Endothelial cell of umbilical vein (primary cell): ENCODE measurements around the gene SESN3. TPM values are rescaled to one million over a fixed set of nuclear protein-coding genes. Genes with fewer than 3 reads are reported as not detected.
A peak's percentile ranks its signal among the peaks of the same experiment; 100 is the strongest.

Experiments used
- BruUV-seq: library from RNA; stranded (reverse); fragments of 400-500 nt; replicated peaks from 2 replicates; lab custom pipeline; 2021; lab: Mats Ljungman, UMichigan
- CTCF ChIA-PET: fragments of 300-600, 350-600 bp; sonication (Branson Sonifier 250); formaldehyde crosslinking; loops from one replicate; lab custom pipeline; 2021; ENCODE audit warnings: antibody characterized with exemption, inconsistent platforms; lab: Charles Lee
- POLR2A ChIA-PET: fragments of 300-600, 350-600 bp; sonication (Branson Sonifier 250); formaldehyde crosslinking; loops from one replicate; lab custom pipeline; 2021; ENCODE audit warnings: antibody characterized with exemption, inconsistent platforms; lab: Charles Lee
- DNase-seq: peaks from one replicate; pipeline ENCODE4 v3.0.0-alpha.2; 2011; ENCODE audit warnings: low read depth, low spot score
- FAIRE-seq: peaks from 2 replicates; lab custom pipeline; 2011; peaks lifted over from hg19 to GRCh38; lab: Jason Lieb, UNC
- H2AFZ ChIP-seq: 2 replicates; pipeline ENCODE4 v1.6.0; 2012; ENCODE audit warnings: low read depth, low read length, control low read depth, inconsistent platforms
- H3K27ac ChIP-seq: 2 replicates; pipeline ENCODE4 v1.5.1; 2011; ENCODE audit warnings: low read depth, mild to moderate bottlenecking, control low read depth, low read length, moderate library complexity; ENCODE audit not compliant: insufficient read depth
- H3K27me3 ChIP-seq, 2 experiments: 2 replicates each; pipeline versions ENCODE4 v1.6.0 to v1.6.1; 2011; ENCODE audit warnings: low read length in 2 of 2, mixed read lengths in 1 of 2; ENCODE audit not compliant: control insufficient read depth in 2 of 2, insufficient read depth in 2 of 2
- H3K36me3 ChIP-seq, 2 experiments: 2 replicates in 1 of 2; 3 replicates in 1 of 2; pipeline ENCODE4 v1.5.1; 2011; ENCODE audit warnings: low read length in 2 of 2, mild to moderate bottlenecking in 1 of 2, moderate library complexity in 1 of 2; ENCODE audit not compliant: control insufficient read depth in 2 of 2, insufficient read depth in 2 of 2; ENCODE audit errors: extremely low read depth in 1 of 2
- H3K4me1 ChIP-seq: 3 replicates; pipeline ENCODE4 v1.5.1; 2011; ENCODE audit warnings: mild to moderate bottlenecking, low read length; ENCODE audit not compliant: control insufficient read depth, insufficient read depth; ENCODE audit errors: extremely low read depth
- H3K4me2 ChIP-seq: 2 replicates; pipeline ENCODE4 v1.6.1; 2011; ENCODE audit warnings: low read length, control low read depth, mixed read lengths; ENCODE audit not compliant: insufficient read depth
- H3K4me3 ChIP-seq, 3 experiments: fragments of 200-600 bp in 1 of 3; sonication (generic), shearing (Covaris generic) in 1 of 3; replicated peaks in 1 of 3; 2 replicates each; pipeline ENCODE4 v1.5.1; 2011 to 2016; ENCODE audit warnings: control low read depth in 3 of 3, low read length in 3 of 3, mild to moderate bottlenecking in 2 of 3, inconsistent platforms in 1 of 3, low read depth in 1 of 3, moderate library complexity in 1 of 3; ENCODE audit not compliant: insufficient read depth in 1 of 3
- H3K79me2 ChIP-seq: 2 replicates; pipeline ENCODE4 v1.6.0; 2012; ENCODE audit warnings: low read length, inconsistent platforms; ENCODE audit not compliant: control insufficient read depth, insufficient read depth
- H3K9ac ChIP-seq: replicated peaks from 2 replicates; pipeline ENCODE3; 2011; ENCODE audit warnings: low read length, control low read depth; ENCODE audit not compliant: insufficient read depth; ENCODE audit errors: extremely low read depth
- H3K9me1 ChIP-seq: replicated peaks from 3 replicates; pipeline ENCODE4 v1.6.0; 2011; ENCODE audit warnings: mild to moderate bottlenecking, low read length; ENCODE audit not compliant: control insufficient read depth, insufficient read depth; ENCODE audit errors: extremely low read depth
- H3K9me3 ChIP-seq: replicated peaks from 2 replicates; pipeline ENCODE4 v1.5.1; 2012; ENCODE audit warnings: low read length, inconsistent platforms; ENCODE audit not compliant: control insufficient read depth, insufficient read depth
- H4K20me1 ChIP-seq: replicated peaks from 2 replicates; pipeline ENCODE3; 2011; ENCODE audit warnings: mild to moderate bottlenecking, low read length; ENCODE audit not compliant: control insufficient read depth, insufficient read depth; ENCODE audit errors: extremely low read depth
- EZH2 ChIP-seq: IDR thresholded peaks from 2 replicates; pipeline ENCODE4 v1.6.1; 2012; ENCODE audit warnings: borderline replicate concordance, low read depth, mild to moderate bottlenecking, moderate library complexity, low read length, inconsistent platforms; ENCODE audit not compliant: severe bottlenecking
- FOS ChIP-seq: IDR thresholded peaks from 2 replicates; pipeline ENCODE4 v1.6.1; 2011; ENCODE audit warnings: mild to moderate bottlenecking, low read length, moderate library complexity, borderline replicate concordance; ENCODE audit not compliant: insufficient read depth
- GATA2 ChIP-seq: IDR thresholded peaks from 2 replicates; pipeline ENCODE4 v1.7.0; 2011; ENCODE audit warnings: low read depth, mild to moderate bottlenecking, moderate library complexity, mixed read lengths, low read length; ENCODE audit not compliant: insufficient read length, insufficient read depth
- JUN ChIP-seq: IDR thresholded peaks from 2 replicates; pipeline ENCODE4 v1.6.1; 2011; ENCODE audit warnings: borderline replicate concordance, low read depth; ENCODE audit not compliant: insufficient read length, insufficient read depth
- MYC ChIP-seq: IDR thresholded peaks from one replicate; pipeline ENCODE4 v1.6.1; 2011; ENCODE audit warnings: mild to moderate bottlenecking, low read depth, low read length
- POLR2A ChIP-seq: IDR thresholded peaks from 2 replicates; pipeline ENCODE4 v1.6.1; 2012; ENCODE audit warnings: low read depth, mild to moderate bottlenecking, control low read depth, low read length
- POLR2AphosphoS5 ChIP-seq: IDR thresholded peaks from 2 replicates; pipeline ENCODE4 v1.6.1; 2012; ENCODE audit warnings: low read depth, mild to moderate bottlenecking, control low read depth, low read length, moderate library complexity; ENCODE audit not compliant: insufficient read depth
- dilution Hi-C: fragments of 300-500 bp; cut with MboI; formaldehyde crosslinking; loops from one replicate; pipeline ENCODE4 v1.15.0; 2019; ENCODE audit warnings: low sequenced_read_pairs; ENCODE audit not compliant: extremely low pct_ligation_motif_present
- intact Hi-C: fragments of 100-400 bp; cut with micrococcal nuclease; formaldehyde crosslinking; loops from one replicate; pipeline ENCODE4 v1.10.0; 2022
- polyA plus RNA-seq, 4 experiments: library from polyadenylated mRNA; depleted of rRNA in 3 of 4; stranded (reverse) in 3 of 4; unstranded in 1 of 4; fragments of >200 nt; gene quantifications; 2 replicates each; pipeline versions ENCODE4 v1.2.1 to v1.2.3, GENCODE V29; 2011 to 2012; ENCODE audit warnings: missing spikeins in 1 of 4
- total RNA-seq: library from RNA; stranded (reverse); gene quantifications from 2 replicates; pipeline ENCODE4 v1.2.3, GENCODE V29; 2021
- TF ChIP-seq, protein P1 (sequence below): IDR thresholded peaks from 2 replicates; pipeline ENCODE4 v1.6.1; 2011; ENCODE audit not compliant: insufficient read depth, insufficient read length
- TF ChIP-seq, protein P2 (sequence below), 2 donors: IDR thresholded peaks; 1 replicate in 1 of 2; 2 replicates in 1 of 2; pipeline ENCODE4 v1.5.1; 2011; ENCODE audit warnings: low read length in 2 of 2, mild to moderate bottlenecking in 2 of 2, moderate library complexity in 2 of 2, control low read depth in 1 of 2, inconsistent platforms in 1 of 2, low read depth in 1 of 2; ENCODE audit not compliant: insufficient read depth in 1 of 2; ENCODE audit errors: extremely low read depth in 1 of 2

Gene SESN3
- total and polyA plus RNA-seq, 2 donors (not counting 3 experiments of a cell fraction or from before 2014, with no cell fraction given), result 1.6 to 6.9 TPM

DNA sequence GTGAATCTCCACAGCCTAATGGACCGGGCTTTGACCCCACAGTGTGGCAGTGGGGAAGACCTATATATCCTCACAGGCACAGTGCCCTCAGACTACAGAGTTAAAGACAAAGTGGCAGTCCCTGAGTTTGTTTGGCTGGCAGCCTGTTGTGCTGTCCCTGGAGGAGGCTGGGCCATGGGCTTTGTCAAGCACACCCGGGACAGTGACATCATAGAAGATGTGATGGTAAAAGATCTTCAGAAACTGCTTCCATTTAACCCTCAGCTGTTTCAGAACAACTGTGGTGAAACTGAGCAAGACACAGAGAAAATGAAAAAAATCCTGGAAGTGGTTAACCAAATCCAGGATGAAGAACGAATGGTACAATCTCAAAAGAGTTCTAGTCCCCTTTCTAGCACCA, 102.4 kb downstream of the SESN3 start:
- Histone ChIP-seq H4K20me1 (no peaks in the 10 kb centered on the region), H3K79me2 (no peaks in the 10 kb centered on the region), H2AFZ (no peak overlapping the region), H3K9me3 (no peaks in the 10 kb centered on the region), H3K27me3 (no peaks in the 10 kb centered on the region), H3K27ac (no peak overlapping the region), H3K4me1 (no peaks in the 10 kb centered on the region), H3K9ac (no peak overlapping the region), H3K9me1 (no peaks in the 10 kb centered on the region), H3K4me3 (no peak overlapping the region), H3K36me3 (peaks cover 0 to 6% of the 10 kb centered on the region in 2 experiments), H3K4me2 (no peak overlapping the region)
- FAIRE-seq, result no peak
- POLR2A ChIA-PET, result no interaction called here
- TSS peak; percentile 3 for BruUV-seq
- intact Hi-C loops, result no loop called here
- CTCF ChIA-PET, result no interaction called here
- TF ChIP-seq GATA2, result no peak
- TF ChIP-seq JUN, result no peak
- TF ChIP-seq FOS, result no peak
- no peak for TF ChIP-seq EZH2
- TF ChIP-seq POLR2AphosphoS5, result no peak
- TF ChIP-seq POLR2A, result no peak
- no peak for TF ChIP-seq MYC
- TF ChIP-seq, protein P1, sequence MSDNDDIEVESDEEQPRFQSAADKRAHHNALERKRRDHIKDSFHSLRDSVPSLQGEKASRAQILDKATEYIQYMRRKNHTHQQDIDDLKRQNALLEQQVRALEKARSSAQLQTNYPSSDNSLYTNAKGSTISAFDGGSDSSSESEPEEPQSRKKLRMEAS, result no peak
- TF ChIP-seq, protein P2, sequence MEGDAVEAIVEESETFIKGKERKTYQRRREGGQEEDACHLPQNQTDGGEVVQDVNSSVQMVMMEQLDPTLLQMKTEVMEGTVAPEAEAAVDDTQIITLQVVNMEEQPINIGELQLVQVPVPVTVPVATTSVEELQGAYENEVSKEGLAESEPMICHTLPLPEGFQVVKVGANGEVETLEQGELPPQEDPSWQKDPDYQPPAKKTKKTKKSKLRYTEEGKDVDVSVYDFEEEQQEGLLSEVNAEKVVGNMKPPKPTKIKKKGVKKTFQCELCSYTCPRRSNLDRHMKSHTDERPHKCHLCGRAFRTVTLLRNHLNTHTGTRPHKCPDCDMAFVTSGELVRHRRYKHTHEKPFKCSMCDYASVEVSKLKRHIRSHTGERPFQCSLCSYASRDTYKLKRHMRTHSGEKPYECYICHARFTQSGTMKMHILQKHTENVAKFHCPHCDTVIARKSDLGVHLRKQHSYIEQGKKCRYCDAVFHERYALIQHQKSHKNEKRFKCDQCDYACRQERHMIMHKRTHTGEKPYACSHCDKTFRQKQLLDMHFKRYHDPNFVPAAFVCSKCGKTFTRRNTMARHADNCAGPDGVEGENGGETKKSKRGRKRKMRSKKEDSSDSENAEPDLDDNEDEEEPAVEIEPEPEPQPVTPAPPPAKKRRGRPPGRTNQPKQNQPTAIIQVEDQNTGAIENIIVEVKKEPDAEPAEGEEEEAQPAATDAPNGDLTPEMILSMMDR (IDR thresholded peaks at IDR 0.05; ENCODE audit: extremely low read depth in 1 of 2, insufficient read depth in 1 of 2, low read depth in 1 of 2, low read length in 2 of 2), result no peak
- dilution Hi-C loops, result no loop called here
- no peak for DNase-seq
